WI38 (cell line): Measurements from ENCODE around the gene TMCC2.

Source experiments
- H3K4me3 ChIP-seq: 2 replicates; pipeline ENCODE4 v1.5.1; 2011; ENCODE audit warnings: low read depth, mild to moderate bottlenecking, control low read depth, low read length
- CTCF ChIP-seq: IDR thresholded peaks from 2 replicates; pipeline ENCODE4 v1.5.1; 2012; ENCODE audit warnings: low read depth, mild to moderate bottlenecking, control low read depth, low read length

Gene TMCC2

GRCh38 chr1:205243350-205244191, 15.8 kb downstream of the TMCC2 start:
- TF ChIP-seq CTCF, result no peak
- no peak overlapping the region for H3K4me3 ChIP-seq

GRCh38 chr1:205244384-205244783, 16.6 kb downstream of the TMCC2 start:
- H3K4me3 ChIP-seq, result no peak overlapping the region
- no peak for TF ChIP-seq CTCF

- H3K4me3 ChIP-seq, result no peak overlapping the region
- no peak for TF ChIP-seq CTCF
These were observed 17.4 kb downstream of the TMCC2 start for GRCh38 chr1:205245096-205245495.

DNA sequence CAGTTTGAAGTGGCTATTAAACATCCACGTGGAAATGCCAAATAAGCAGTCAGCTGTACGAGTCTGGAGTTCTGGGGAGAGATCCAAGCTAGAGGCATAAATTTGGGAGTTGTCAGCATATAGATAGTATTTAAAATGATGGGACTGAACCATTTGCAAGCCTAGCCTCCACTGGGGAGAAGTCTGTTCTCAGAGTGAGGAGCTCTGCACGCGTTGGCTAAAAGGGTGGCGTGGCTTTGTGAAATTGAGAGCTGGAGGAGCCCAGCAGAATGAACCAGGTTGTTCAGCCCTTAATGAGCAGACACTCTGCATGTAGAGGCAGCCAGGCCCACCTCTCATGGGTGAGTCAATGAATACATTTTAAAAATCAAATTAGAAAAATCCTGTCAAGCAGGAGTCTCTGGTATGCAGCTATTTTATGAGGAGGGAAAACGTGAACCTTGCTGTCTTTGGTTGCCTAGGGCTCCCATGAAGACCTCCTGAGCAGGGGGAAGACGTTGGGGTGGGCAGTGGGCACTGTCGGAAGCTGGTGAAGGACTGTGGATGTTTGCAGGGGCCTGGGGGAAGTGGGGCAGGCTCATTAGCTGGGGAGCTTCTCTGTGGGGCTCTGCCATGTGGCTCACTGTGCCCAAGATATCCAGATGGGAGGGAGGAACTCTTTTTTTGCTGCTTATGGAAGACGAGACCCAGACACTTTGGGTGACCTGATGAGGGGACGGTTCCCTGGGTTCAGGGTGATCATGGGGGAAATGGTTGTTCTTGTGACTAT, 18.8 kb downstream of the TMCC2 start:
- no peak overlapping the region for H3K4me3 ChIP-seq
- no peak for TF ChIP-seq CTCF

DNA sequence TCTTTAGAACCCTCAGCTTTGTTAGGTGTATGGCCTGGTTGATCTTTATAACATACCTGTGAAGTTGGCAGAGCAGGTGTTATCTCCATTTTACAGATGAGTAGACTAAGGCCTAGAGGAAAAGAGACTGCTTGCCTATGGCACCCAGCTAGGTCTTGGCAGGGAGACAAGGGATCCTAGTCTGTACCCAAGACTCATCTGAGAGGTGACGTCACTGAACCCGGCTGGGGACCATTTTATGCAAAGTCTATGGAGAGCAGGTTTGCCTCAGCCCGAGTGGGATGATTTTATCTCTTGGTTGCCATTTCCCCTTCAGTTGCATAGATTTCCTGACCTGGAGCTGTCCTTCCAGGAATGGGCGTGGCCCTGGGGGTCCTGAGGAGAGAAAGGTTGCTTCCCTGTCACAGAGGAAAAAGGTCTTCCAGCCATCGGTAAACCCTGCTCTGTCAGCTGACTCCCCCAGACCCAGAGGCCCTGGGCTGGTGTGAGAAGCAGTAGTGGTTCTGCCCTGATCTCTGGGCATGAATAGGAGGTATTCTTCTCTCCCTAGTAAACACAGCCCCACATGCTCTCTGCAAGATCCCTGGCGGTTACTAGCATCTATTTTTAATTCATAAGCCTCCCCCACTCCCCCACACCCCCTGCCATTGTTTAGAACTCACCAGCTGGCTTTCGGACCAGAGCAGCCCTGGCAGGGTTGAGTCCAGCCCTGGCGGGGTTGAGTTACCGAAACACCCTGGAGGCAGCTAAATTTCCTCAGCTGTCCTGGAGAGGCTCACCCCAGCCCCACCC, 19.6 kb downstream of the TMCC2 start:
- TF ChIP-seq CTCF, result no peak
- H3K4me3 ChIP-seq, result no peak overlapping the region

GRCh38 chr1:205248793-205249601, 21.3 kb downstream of the TMCC2 start:
- TF ChIP-seq CTCF, result no peak
- no peak overlapping the region for H3K4me3 ChIP-seq
